ENCODE measurements around the gene SNAPC3. TPM values are rescaled to one million over a fixed set of nuclear protein-coding genes. Genes with fewer than 3 reads are reported as not detected.

The SNAPC3 gene
- total RNA-seq, 2 experiments from 2014 or later: 27.4 to 29.2 TPM

DNA sequence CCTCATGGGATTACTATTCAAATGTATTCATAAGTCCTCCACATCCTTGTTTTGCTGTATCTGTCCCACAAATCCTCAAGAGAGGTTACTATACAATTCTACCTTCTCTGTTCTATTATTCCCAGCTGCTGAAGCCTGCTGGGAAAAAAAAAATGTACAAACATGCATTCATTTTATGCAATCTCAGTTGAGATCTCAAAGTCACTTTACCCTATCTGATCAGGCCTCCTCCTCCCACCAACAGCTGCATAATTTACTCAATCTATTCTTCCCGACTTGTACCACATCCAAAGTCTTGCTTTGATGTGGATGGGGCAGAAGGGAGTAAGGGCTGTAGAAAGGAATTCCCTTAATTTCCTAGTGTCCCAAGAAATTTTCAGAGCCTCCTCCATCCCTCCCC lies 59.5 kb downstream of the SNAPC3 start:
- no peak overlapping the region for H3K4me3 Mint-ChIP-seq
- no peak for ATAC-seq (ENCODE audit: low read depth)
- H3K27ac Mint-ChIP-seq: peak overlapping the region; percentile 8
- no peaks in the 10 kb centered on the region for H3K27me3 Mint-ChIP-seq
- POLR2A ChIA-PET: interaction anchor here (0.5 kb wide), 1 partner anchor 12 kb away, joined by 3 read pairs; no protein-coding TSS in a partner anchor
- no peak for DNase-seq
- H3K36me3 Mint-ChIP-seq: peaks cover 33% of the 10 kb centered on the region
- no peaks in the 10 kb centered on the region for H3K9me3 Mint-ChIP-seq
- peaks cover 20% of the 10 kb centered on the region for H3K4me1 Mint-ChIP-seq

DNA sequence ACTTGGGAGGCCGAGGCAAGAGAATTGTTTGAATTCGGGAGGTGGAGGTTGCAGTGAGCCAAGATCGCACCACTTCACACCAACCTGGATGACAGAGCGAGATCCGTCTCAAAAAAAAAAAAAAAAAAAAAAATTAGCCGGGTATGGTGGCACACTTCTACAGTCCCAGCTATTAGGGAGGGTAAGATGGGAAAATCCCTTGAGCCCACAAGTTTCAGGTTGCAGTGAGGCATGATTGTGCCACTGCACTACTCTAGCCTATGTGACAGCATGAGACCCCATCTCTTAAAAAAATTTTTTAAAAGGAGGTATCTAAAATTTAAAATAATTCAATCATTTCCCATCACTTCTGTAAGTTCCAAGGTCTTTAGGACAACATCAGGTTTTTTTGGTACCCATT lies 62.1 kb downstream of the SNAPC3 start:
- Mint-ChIP-seq H3K4me3 (no peak overlapping the region), H3K27me3 (no peaks in the 10 kb centered on the region), H3K27ac (no peak overlapping the region), H3K9me3 (no peaks in the 10 kb centered on the region), H3K4me1 (peaks cover 22% of the 10 kb centered on the region), H3K36me3 (peaks cover 37% of the 10 kb centered on the region)
- POLR2A ChIA-PET: no interaction called here
- ATAC-seq (ENCODE audit: low read depth) (no peak), DNase-seq (no peak)

DNA sequence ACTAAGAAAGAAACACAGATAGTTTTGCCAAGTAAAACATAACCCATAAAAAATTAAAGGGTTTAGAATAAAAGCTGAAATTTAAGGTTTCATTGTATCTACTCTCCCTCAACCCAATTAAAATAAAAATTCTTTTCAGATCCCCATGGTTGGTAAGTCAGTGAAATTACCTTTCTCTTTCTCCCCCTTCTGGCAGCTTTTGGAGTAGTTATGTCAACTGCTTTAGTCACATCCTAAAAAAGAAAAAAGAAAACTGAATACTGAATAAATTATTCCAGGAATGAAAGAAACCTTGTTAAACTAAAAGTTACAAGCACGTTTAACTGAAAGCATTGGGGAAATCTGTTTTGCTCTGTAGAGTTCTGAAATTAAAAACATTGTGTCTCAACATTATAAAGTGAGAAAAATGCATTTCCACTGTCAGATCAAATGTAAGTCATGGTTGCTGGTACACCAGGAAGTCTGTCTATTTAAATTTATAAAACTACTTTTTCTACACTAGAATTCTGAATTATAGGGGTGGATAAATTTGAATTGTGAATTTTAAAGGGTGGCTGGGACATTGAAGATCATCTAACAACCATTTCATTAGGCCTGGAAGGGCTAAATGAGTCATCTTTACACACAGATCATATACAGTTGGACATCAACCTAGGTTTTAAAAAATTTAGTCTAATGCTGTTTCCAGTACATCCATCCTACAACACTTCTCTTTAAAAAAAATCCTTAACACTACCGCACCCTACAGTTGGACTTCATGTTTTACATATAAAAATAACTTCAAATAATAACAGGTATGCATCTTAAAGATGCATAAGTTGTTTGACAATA lies 63.4 kb downstream of the SNAPC3 start:
- H3K9me3 Mint-ChIP-seq: no peaks in the 10 kb centered on the region

DNA sequence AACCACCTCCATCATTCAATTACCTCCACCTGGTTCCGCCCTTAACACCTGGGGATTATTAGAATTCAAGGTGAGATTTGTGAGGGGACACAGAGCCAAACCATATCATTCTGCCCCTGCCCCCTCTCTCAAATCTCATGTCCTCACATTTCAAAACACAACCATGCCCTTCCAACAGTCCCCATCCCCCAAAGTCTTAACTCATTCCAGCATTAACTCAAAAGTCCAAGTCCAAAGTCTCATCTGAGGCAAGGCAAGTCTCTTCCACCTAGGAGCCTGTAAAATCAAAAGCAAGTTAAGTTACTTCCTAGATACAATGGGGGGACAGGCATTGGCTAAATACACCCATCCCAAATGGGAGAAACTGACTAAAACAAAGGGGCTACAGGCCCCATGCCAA lies 69.3 kb downstream of the SNAPC3 start:
- peaks cover 4% of the 10 kb centered on the region for H3K9me3 Mint-ChIP-seq
- H3K27ac Mint-ChIP-seq: peak overlapping the region; percentile 52
- ATAC-seq (ENCODE audit: low read depth) (no peak), DNase-seq (no peak)
- H3K27me3 Mint-ChIP-seq: no peaks in the 10 kb centered on the region
- H3K4me3 Mint-ChIP-seq: no peak overlapping the region
- peaks cover 12% of the 10 kb centered on the region for H3K4me1 Mint-ChIP-seq
- H3K36me3 Mint-ChIP-seq: peaks cover 57% of the 10 kb centered on the region
- POLR2A ChIA-PET: no interaction called here

More for the DNA sequence above, 63.4 kb downstream of the SNAPC3 start:
- DNase-seq (no peak), ATAC-seq (ENCODE audit: low read depth) (no peak)
- H3K36me3 Mint-ChIP-seq: peaks cover 41% of the 10 kb centered on the region
- no peaks in the 10 kb centered on the region for H3K27me3 Mint-ChIP-seq
- POLR2A ChIA-PET: no interaction called here
- H3K4me1 Mint-ChIP-seq: peaks cover 20% of the 10 kb centered on the region
- H3K27ac Mint-ChIP-seq: peak overlapping the region; percentile 51
- H3K4me3 Mint-ChIP-seq: no peak overlapping the region

DNA sequence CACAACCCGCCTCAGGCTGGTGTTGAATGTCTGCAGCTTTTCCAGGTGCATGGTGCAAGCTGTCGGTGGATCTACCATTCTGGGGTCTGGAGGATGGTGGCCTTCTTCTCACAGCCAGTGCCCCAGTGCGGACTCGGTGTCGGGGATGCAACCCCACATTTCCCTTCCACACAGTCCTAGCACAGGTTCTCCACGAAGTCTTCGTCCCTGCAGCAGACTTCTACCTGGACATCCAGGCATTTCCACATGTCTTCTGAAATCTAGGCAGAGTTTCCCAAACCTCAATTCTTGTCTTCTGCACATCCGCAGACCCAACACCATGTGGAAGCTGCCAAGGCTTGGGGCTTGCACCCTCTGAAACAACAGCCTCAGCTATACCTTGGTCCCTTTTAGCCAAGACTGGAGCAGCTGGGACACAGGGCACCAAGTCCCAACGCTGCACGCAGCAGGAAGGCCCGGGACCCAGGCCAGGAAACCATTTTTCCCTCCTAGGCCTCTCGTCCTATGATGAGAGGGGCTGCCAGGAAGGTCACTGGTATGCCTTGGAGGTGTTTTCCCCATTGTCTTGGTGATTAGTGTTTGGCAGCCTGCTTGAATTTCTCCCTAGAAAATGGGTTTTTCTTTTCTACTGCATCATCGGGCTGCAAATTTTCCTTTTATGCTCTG lies 69.9 kb downstream of the SNAPC3 start:
- Mint-ChIP-seq H3K4me1 (peaks cover 12% of the 10 kb centered on the region), H3K27ac (no peak overlapping the region), H3K36me3 (peaks cover 59% of the 10 kb centered on the region), H3K27me3 (no peaks in the 10 kb centered on the region), H3K4me3 (no peak overlapping the region), H3K9me3 (peaks cover 4% of the 10 kb centered on the region)
- no peak for DNase-seq
- ATAC-seq (ENCODE audit: low read depth): no peak
- POLR2A ChIA-PET: no interaction called here

DNA sequence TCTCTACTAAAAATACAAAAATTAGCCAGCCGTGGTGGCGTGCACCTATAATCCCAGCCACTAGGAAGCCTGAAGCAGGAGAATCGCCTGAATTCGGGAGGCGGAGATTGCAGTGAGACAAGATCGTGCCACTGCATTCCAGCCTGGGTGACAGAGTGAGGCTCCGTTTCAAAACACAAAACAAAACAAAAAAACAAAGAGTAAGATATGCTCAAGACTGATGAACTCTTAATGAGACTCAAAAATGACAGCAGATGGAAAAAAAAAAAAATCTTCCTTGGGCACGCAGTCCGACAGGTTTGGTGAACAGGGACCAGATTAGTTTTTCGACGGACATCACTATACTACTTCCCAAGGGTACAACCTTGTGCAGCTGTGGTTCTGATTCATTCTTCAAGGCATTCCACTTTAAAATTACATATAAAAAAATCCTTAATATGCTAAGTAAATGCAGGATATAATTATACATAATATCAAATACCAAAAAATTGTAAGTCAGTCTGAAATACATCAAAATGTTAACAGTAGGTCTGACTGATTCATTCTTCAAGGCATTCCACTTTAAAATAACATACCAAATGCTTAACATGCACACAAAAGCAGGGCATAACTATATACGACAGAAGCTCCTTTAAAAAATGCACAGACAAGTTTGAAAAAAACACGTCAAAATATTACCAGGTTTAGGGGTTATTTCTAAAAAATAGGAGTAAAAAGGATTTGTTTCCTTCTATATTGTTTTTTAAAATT lies 75.7 kb downstream of the SNAPC3 start:
- H3K27ac Mint-ChIP-seq: no peak overlapping the region
- H3K36me3 Mint-ChIP-seq: peaks cover 53% of the 10 kb centered on the region
- DNase-seq: no peak
- no peaks in the 10 kb centered on the region for H3K27me3 Mint-ChIP-seq
- no peaks in the 10 kb centered on the region for H3K9me3 Mint-ChIP-seq
- POLR2A ChIA-PET: interaction anchor here (3.7 kb wide), 1 partner anchor 12 kb away, joined by 35 read pairs; the partner anchor contains the start of gene PSIP1
- no peak overlapping the region for H3K4me3 Mint-ChIP-seq
- H3K4me1 Mint-ChIP-seq: peaks cover 36% of the 10 kb centered on the region
- ATAC-seq (ENCODE audit: low read depth): no peak

DNA sequence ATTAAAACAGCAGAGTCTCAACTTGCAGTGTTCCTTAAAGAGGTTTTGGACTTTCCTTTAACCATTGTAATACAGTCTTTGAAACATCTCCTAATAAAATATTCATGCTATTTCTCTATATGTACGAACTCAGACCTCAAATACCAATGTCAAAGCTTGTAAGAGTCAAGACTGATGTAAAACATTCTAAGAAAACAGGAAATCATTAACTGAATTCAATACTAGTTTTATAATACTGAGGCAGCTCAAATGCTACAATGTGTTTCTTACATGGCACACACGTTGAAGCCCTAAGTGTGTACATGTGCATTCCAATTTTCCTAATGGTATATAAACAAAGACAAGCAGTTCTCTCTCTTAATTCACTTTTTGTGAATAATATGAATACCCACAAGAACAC lies 76.5 kb downstream of the SNAPC3 start:
- Mint-ChIP-seq H3K4me3 (peak overlapping the region; percentile 66), H3K27me3 (no peaks in the 10 kb centered on the region), H3K4me1 (peaks cover 38% of the 10 kb centered on the region), H3K9me3 (no peaks in the 10 kb centered on the region), H3K27ac (peak overlapping the region; percentile 18), H3K36me3 (peaks cover 51% of the 10 kb centered on the region)
- POLR2A ChIA-PET: interaction anchor here (3.7 kb wide), 1 partner anchor 12 kb away, joined by 35 read pairs; the partner anchor contains the start of gene PSIP1
- DNase-seq (no peak), ATAC-seq (ENCODE audit: low read depth) (no peak)

DNA sequence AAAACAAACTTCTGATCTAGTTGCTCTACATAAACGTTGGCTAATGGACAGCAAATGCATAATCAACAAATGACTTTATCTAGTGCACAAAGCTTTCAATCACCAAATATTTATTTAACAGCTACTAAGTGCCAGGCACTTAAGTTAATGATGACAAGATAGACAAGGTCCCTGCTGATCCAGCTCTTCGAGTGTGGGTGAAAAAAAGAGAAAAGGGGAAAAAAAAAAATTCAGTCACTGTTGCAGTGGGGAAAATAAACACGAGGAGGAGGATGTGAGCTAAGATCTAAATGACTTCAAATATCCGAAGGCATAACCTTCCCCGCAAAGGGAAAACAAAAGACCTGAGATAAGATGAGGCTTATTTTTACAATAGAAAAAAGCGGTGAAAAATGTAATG lies 78.5 kb downstream of the SNAPC3 start:
- DNase-seq (no peak), ATAC-seq (ENCODE audit: low read depth) (no peak)
- H3K27ac Mint-ChIP-seq: no peak overlapping the region
- no peaks in the 10 kb centered on the region for H3K9me3 Mint-ChIP-seq
- H3K36me3 Mint-ChIP-seq: peaks cover 53% of the 10 kb centered on the region
- H3K4me3 Mint-ChIP-seq: no peak overlapping the region
- peaks cover 43% of the 10 kb centered on the region for H3K4me1 Mint-ChIP-seq
- POLR2A ChIA-PET: interaction anchor here (3.7 kb wide), 1 partner anchor 10 kb away, joined by 35 read pairs; the partner anchor contains the start of gene PSIP1
- H3K27me3 Mint-ChIP-seq: no peaks in the 10 kb centered on the region

DNA sequence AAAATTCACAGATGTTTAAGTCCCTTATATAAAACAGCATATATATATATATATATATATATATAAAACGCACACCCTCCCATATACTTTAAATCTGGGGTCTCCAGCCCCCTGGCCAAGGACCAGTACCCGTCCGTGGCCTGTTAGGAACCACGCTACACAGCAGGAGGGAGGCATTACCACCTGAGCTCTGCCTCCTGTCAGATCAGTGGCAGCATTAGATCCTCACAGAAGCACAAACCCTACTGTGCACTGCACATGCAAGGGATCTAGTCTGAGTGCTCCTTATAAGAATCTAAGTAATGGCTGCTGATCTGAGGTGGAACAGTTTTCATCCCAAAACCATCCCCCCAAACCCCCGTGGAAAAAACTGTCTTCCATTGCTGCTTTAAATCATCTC lies 79.1 kb downstream of the SNAPC3 start:
- Mint-ChIP-seq H3K36me3 (peaks cover 55% of the 10 kb centered on the region), H3K27ac (no peak overlapping the region), H3K4me3 (no peak overlapping the region), H3K27me3 (no peaks in the 10 kb centered on the region), H3K4me1 (peaks cover 45% of the 10 kb centered on the region), H3K9me3 (no peaks in the 10 kb centered on the region)
- POLR2A ChIA-PET: interaction anchor here (3.7 kb wide), 1 partner anchor 9 kb away, joined by 35 read pairs; the partner anchor contains the start of gene PSIP1
- ATAC-seq (ENCODE audit: low read depth) (no peak), DNase-seq (no peak)

DNA sequence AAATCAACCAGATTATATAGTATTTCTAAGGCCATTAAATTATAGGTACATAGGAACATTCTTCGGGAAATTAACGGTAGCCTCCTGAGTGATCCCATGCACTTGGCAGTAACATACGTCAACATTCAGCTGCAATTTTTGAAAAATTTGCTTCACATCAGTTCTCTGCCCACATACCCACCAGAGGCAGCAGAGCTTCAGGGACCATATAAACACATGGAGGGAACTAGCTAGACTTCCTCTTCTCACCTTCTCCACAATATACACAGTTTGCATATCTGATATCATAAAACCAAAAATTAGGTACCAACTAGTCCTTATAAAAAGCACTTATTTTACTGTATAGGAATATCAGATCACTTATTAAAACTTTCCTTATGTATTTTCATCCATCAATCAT lies 83.2 kb downstream of the SNAPC3 start:
- peaks cover 43% of the 10 kb centered on the region for H3K36me3 Mint-ChIP-seq
- no peak overlapping the region for H3K27ac Mint-ChIP-seq

DNA sequence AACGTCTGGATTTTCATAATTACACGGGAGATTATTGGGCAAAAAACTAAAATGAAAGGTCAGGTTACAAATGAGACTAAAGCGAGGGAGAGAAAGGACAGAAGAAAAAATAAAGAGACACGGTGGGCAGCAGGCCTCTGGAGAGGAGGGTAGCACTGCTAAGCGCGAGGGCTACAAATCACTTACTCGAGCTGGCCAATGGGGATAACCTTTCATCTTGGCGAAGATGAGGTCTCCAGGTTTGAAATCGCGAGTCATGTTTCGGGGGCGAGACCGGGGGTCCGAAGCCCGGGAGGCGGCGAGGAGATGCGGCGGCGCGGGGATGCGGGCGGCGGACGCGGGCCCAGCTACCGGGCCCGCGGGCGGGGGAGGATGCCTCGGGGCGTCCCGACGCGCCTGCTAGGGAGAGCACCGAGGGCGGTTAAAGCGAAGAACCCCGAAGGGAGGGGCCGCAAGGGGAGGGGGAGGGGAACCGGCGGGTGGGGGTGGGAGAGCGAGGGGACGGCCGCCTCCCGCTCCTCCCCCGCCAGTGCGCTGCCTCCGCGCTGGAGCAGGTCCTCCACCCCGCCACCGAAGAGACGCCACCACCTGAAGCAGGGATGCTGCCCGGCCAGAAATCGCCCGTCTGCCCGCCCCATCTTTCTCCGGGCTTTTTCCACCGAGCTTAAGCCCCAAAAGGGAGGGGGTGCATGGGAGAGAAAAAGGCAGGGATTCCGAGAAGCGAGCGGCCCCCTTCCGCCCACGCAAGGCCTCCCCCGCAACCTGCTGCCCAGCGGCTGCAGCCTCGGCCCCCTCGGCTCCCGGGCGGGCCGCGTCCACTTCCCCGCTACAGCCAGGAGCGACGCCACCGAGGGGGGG lies 87.5 kb downstream of the SNAPC3 start:
- H3K27ac Mint-ChIP-seq: peak overlapping the region; percentile 94
- peaks cover 43% of the 10 kb centered on the region for H3K4me1 Mint-ChIP-seq
- POLR2A ChIA-PET: interaction anchor here (0.6 to 3.8 kb wide), 14 partner anchors 10 to 210 kb away, joined by 3 to 40 read pairs (median 4); partner anchors contain the start of genes CCDC171, SNAPC3 and TTC39B
- ATAC-seq (ENCODE audit: low read depth) (peak; percentile 54), DNase-seq (no peak)
- no peaks in the 10 kb centered on the region for H3K9me3 Mint-ChIP-seq
- peaks cover 22% of the 10 kb centered on the region for H3K36me3 Mint-ChIP-seq
- H3K27me3 Mint-ChIP-seq: no peaks in the 10 kb centered on the region
- peak overlapping the region; percentile 88 for H3K4me3 Mint-ChIP-seq

More for the DNA sequence above, 83.2 kb downstream of the SNAPC3 start:
- Mint-ChIP-seq H3K4me1 (peaks cover 49% of the 10 kb centered on the region), H3K9me3 (no peaks in the 10 kb centered on the region), H3K27me3 (no peaks in the 10 kb centered on the region), H3K4me3 (no peak overlapping the region)
- no peak for ATAC-seq (ENCODE audit: low read depth)
- POLR2A ChIA-PET: no interaction called here
- DNase-seq: no peak

DNA sequence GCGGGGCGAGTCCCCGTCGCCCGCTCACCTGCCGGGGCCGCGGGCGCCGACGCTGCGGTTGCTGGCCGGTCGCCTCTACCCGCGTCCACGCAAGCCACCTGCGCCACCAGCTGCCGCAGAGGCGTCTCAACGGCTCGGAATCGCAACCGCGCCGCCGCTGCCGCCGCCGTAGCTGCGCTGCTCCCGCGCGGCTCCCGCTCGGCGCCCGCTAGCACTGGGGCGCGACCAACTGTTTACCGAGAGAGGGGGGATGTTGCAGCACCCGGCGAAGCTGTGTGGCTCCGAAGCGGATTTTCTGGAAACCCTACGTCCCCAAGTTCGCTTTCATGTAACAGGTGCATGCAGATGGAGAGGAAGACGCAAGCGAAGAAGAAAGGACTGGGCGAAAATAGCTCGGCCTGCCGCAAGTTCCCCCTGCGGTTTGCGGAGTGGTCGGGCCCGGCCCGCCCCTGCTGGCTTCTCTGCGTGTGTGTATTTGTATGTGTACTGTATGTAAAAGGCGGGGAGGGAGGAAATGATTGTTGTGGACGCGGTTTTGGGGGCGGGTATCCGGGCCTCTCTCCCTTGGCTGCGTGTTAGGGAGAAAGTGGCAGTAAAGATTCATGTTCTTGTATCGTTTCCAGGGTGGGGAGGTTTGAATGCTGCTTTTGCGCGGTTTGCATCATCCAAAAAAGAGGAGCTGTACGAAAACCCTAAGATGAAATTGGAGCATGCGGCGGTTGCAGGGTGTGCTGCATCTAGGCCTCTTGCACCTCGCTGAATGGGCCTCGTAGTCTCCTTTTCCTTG lies 88.3 kb downstream of the SNAPC3 start, which contains the start of gene PSIP1:
PSIP1 (minus strand) TSS at position 182 of the 787 bp plus-strand sequence. CDS start 782 bp downstream, outside the sequence.
- Mint-ChIP-seq H3K36me3 (peaks cover 21% of the 10 kb centered on the region), H3K27me3 (no peaks in the 10 kb centered on the region), H3K9me3 (no peaks in the 10 kb centered on the region), H3K27ac (peak within 1 kb of the TSS; percentile 99), H3K4me3 (peak within 1 kb of the TSS; percentile 91), H3K4me1 (peaks cover 40% of the 10 kb centered on the region)
- POLR2A ChIA-PET: interaction anchor here (0.7 to 3.8 kb wide), 13 partner anchors 10 to 211 kb away, joined by 3 to 40 read pairs (median 3); partner anchors contain the start of genes CCDC171, SNAPC3 and TTC39B
- DNase-seq: peak; percentile 92
- peak; percentile 79 for ATAC-seq (ENCODE audit: low read depth)

Measured in activated naive CD8-positive, alpha-beta T cell treated with anti-CD3 and anti-CD28 coated beads, Interleukin-2, amount 10 ng/mL, durations not matched to agents 7 days and 5 days (primary cell).